Midbrain (tissue), 1 donor: ENCODE measurements around the gene BAHD1.

ENCODE experiments used
- DNase-seq: peaks from one replicate; lab custom pipeline; 2025; lab: John Stamatoyannopoulos, UW

BAHD1 gene

GRCh38 chr15:40498891-40499290 lies 58.1 kb downstream of the BAHD1 start:
- DNase-seq, result no peak

GRCh38 chr15:40499931-40500330 lies 59.2 kb downstream of the BAHD1 start:
- no peak for DNase-seq

- no peak for DNase-seq
Observed at GRCh38 chr15:40500568-40501330, 60.0 kb downstream of the BAHD1 start.

DNA sequence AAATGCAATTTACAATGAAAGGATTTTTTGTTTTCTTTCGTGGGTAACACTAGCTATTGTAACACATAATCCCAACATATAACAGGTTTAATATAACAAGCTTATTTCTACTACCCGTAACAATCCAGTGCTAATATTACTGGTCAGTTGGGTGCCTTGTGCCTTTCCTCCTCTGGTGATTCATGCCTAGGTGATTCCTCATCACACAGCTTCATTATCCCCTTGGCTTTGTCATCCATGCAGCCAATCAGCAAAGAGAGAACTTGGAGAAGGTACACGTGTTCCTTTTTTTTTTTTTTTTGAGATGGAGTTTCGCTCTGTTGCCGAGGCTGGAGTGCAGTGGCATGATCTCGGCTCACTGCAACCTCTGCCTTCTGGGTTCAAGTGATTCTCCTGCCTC lies 60.7 kb downstream of the BAHD1 start:
- DNase-seq, result no peak

- peak; percentile 68 for DNase-seq
Observed at GRCh38 chr15:40506964-40507571, 66.3 kb downstream of the BAHD1 start.

DNA sequence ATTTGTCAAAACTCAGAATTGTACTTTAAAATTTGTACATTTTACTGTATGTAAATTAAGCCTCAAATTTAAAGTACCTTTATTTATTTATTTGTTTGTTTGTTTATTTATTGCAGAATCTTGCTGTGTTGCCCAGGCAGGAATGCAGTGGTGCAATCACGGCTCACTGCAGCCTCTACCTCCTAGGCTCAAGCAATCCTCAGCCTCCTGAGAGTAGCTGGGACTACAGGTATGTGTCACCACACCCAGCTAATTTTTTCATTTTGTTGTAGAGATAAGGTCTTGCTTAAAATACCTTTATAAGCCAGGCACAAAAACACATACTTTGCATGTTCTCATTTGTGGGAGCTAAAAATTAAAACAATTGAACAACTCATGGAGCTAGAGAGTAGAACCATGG lies 67.5 kb downstream of the BAHD1 start:
- DNase-seq, result no peak

DNA sequence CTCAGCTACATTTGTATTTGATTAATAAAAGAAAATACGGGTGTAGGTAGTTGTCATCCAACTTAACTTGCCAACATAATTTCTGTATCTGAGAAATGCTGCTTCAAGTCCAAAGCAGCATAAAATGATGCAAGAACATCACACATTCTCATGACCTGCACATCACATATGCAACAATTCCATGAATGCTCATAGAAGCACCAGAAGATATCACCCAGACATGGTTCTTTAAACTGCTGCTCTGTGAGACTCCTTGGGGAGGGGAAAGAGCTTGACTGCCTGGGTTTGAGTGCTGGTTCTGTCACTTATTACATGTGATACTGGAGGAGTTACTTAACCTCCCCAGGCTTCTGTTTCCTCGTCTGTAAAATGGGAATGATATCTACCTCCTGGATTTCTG lies 69.4 kb downstream of the BAHD1 start:
- no peak for DNase-seq

DNA sequence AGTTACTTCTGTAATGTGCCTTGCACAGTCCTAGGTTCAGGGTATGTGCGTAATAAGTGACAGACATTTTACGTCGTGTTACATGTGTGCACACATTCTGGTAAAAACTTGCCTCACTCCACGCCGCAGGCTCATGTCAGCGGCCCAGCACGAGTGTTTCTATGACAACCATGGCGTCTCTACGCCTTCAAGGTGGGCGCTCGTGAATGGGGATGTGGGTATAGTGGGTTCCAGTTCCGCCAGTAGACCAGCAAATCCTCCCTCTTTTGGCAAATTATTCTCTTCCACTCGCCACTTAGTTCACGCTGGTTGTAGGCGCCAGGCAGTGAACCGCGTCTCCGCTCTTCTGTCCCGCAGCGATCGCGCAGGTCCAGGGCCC lies 70.3 kb downstream of the BAHD1 start:
- peak; percentile 3 for DNase-seq

DNA sequence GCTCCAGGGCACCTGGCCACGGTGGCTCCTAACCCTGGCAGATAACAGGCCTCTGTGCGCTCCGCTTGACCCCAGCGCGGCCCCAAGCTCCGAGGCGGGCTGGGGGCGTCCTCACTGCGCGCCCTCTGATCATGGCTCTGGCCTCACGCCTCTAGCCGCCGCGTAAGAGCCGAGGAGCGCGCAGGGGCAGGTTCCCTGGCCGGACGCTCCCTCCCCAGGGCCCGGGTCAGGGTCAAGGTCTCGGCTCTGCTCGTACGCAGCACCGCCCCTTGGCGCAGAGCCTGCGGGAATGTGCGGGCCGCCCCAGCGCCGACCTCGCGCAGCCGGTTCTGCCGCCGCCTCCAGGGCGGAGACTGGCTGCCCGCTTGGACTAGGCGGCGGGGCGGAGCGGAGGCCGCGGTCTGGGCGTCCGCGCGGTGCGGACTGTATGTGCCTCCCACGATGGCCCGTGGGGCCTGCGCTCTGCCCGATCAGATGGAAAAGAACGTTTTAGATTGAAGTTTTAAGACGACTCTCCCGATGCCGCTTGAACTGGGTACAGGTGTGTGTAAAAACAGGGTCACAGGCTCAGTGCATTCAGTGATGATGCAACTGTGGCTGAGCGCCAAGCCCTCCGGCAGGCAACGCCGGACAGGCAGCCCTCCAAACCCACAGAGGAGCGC lies 70.8 kb downstream of the BAHD1 start:
- peak; percentile 31 for DNase-seq

DNA sequence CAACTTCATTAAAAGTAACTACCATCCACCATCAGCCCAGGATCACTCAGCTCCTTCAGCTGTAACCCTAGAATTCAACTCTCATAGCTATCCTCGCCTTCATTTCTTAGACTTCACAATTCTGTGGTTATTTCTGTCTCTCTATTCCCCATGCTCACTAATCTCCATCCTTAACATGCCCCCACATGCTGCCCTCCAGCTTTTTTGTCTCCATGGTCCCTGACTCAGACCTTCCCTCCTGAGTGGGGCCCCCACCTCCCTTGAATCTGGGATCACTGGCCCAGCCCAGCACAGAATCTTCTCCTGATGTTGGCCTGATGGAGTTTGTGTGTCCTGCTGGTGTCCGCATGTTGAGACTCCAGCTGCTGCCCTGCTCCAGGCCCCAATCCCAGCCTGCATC lies 71.7 kb downstream of the BAHD1 start:
- DNase-seq, result no peak

DNA sequence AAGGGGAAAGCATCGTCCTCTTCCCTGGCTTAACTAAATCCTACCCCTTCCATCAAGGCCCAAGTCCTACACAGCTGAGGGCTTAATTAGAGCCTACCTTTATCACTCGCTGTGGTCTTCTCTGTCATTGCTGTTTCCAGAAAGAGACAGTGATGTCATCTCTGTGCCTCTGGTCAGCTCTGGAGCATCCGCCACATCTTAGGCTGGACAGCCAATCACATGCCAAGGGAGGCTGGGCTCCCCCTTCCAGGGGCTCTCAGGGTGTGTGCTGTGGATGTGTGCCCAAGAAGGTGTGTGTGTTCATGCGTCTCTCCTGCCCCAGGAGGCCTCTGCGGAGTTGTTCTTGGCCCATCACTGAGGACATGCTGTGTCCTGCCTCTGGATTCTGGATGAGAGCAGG lies 72.9 kb downstream of the BAHD1 start:
- no peak for DNase-seq

DNA sequence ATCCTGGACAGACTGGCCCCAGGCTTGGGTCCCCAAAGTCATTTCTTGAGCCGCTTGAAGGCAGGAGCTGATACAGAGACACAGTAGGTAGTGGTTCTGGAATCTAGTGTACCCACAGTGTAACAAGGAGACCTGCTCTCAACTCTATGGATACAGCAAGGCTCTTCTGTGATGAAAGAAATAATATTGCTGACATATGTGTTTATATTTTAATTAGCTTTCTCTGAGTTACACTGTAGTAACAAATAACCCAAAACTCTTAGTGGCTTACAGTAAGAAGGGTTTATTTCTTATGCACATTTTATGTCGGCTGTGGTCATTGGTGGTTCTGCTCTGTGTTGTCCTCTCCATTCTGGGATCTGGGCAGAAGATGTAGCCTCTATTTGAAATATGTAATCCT lies 75.6 kb downstream of the BAHD1 start:
- no peak for DNase-seq
